Neural cell (in vitro differentiated cells): ENCODE data around the gene CNNM2. TPM values are rescaled to one million over a fixed set of nuclear protein-coding genes. Genes with fewer than 3 reads are reported as not detected.

ENCODE experiments used
- H2AFZ ChIP-seq: fragments of 200-600, 300-800 bp; sonication (generic), shearing (Covaris generic); 2 replicates; pipeline ENCODE4 v1.6.0; 2014; ENCODE audit warnings: low read depth, mild to moderate bottlenecking, antibody characterized with exemption, low read length, moderate library complexity
- H3F3A ChIP-seq: fragments of 200-600 bp; shearing (Covaris generic); 2 replicates; pipeline ENCODE4 v1.6.1; 2016; ENCODE audit warnings: mild to moderate bottlenecking, moderate library complexity, mixed read lengths, antibody characterized with exemption, low read length; ENCODE audit not compliant: insufficient read depth, poor library complexity, severe bottlenecking
- H3K27ac ChIP-seq: fragments of 200-600, 300-800 bp; sonication (generic), shearing (Covaris generic); 2 replicates; pipeline ENCODE4 v1.5.1; 2014; ENCODE audit warnings: mild to moderate bottlenecking, low read length, moderate library complexity
- H3K27me3 ChIP-seq: fragments of 300-800, 200-600 bp; sonication (generic), shearing (Covaris generic); 2 replicates; pipeline ENCODE4 v1.6.0; 2014; ENCODE audit warnings: mild to moderate bottlenecking, low read depth, low read length, moderate library complexity; ENCODE audit not compliant: insufficient read depth
- H3K36me3 ChIP-seq: fragments of 300-800, 200-600 bp; sonication (generic), shearing (Covaris generic); 2 replicates; pipeline ENCODE4 v1.5.1; 2014; ENCODE audit warnings: mild to moderate bottlenecking, antibody characterized with exemption, low read length, moderate library complexity; ENCODE audit not compliant: insufficient read depth
- H3K4me2 ChIP-seq: fragments of 300-800, 200-600 bp; sonication (generic), shearing (Covaris generic); 2 replicates; pipeline ENCODE4 v1.6.0; 2014; ENCODE audit warnings: mild to moderate bottlenecking, low read length
- H3K4me3 ChIP-seq: fragments of 300-800, 200-600 bp; sonication (generic), shearing (Covaris generic); 2 replicates; pipeline ENCODE4 v1.5.1; 2014; ENCODE audit warnings: mild to moderate bottlenecking, low read length, moderate library complexity
- H3K79me2 ChIP-seq: fragments of 200-600 bp; shearing (Covaris generic); replicated peaks from 2 replicates; pipeline ENCODE4 v1.6.0; 2014; ENCODE audit warnings: mild to moderate bottlenecking, low read length, moderate library complexity; ENCODE audit not compliant: insufficient read depth
- H3K9ac ChIP-seq: fragments of 300-800, 200-600 bp; sonication (generic), shearing (Covaris generic); 2 replicates; pipeline ENCODE4 v1.6.1; 2016; ENCODE audit warnings: mild to moderate bottlenecking, low read length, mixed read lengths
- H3K9me2 ChIP-seq: fragments of 200-600 bp; shearing (Covaris generic); 2 replicates; pipeline ENCODE4 v1.6.1; 2016; ENCODE audit warnings: mild to moderate bottlenecking, low read length, mixed read lengths; ENCODE audit not compliant: insufficient read depth
- H3K9me3 ChIP-seq: fragments of 200-600, 300-800 bp; sonication (generic), shearing (Covaris generic); 2 replicates; pipeline ENCODE4 v1.6.1; 2016; ENCODE audit warnings: mild to moderate bottlenecking, mixed run types, low read length, moderate library complexity, mixed read lengths
- H4K20me1 ChIP-seq: fragments of 200-600 bp; shearing (Covaris generic); 2 replicates; pipeline ENCODE4 v1.6.1; 2016; ENCODE audit warnings: mild to moderate bottlenecking, mixed run types; ENCODE audit not compliant: insufficient read depth
- EP300 ChIP-seq: fragments of 450-650 bp; conservative IDR thresholded peaks from 2 replicates; pipeline ENCODE4 v1.6.1; 2014; ENCODE audit warnings: antibody characterized with exemption, mild to moderate bottlenecking, moderate library complexity; ENCODE audit not compliant: poor library complexity, severe bottlenecking
- EZH2 ChIP-seq: fragments of 200-600, 300-800 bp; shearing (Covaris generic), sonication (generic); IDR thresholded peaks from 2 replicates; pipeline ENCODE4 v1.6.1; 2014; ENCODE audit warnings: antibody characterized with exemption, low read length, borderline replicate concordance, mild to moderate bottlenecking; ENCODE audit not compliant: insufficient read depth, poor library complexity, severe bottlenecking
- MXI1 ChIP-seq: fragments of 450-650 bp; conservative IDR thresholded peaks from 2 replicates; pipeline ENCODE4 v1.6.1; 2014; ENCODE audit warnings: antibody characterized with exemption, mild to moderate bottlenecking; ENCODE audit not compliant: poor library complexity, severe bottlenecking
- POLR2AphosphoS5 ChIP-seq: IDR thresholded peaks from 2 replicates; pipeline ENCODE4 v1.6.1; 2012
- RAD21 ChIP-seq: fragments of 450-650 bp; conservative IDR thresholded peaks from 2 replicates; pipeline ENCODE4 v1.6.1; 2014; ENCODE audit warnings: antibody characterized with exemption, mild to moderate bottlenecking, moderate library complexity
- SMC3 ChIP-seq: fragments of 450-650 bp; conservative IDR thresholded peaks from 2 replicates; pipeline ENCODE4 v1.6.1; 2014; ENCODE audit warnings: antibody characterized with exemption, mild to moderate bottlenecking, moderate library complexity; ENCODE audit not compliant: poor library complexity
- TAF1 ChIP-seq: IDR thresholded peaks from 2 replicates; pipeline ENCODE4 v1.6.1; 2012; ENCODE audit warnings: low read depth
- polyA plus RNA-seq: library from polyadenylated mRNA; depleted of rRNA; stranded (reverse); fragments of >200 nt; gene quantifications from 2 replicates; pipeline ENCODE4 v1.2.3, GENCODE V29; 2014
- TF ChIP-seq, protein P1 (sequence below): IDR thresholded peaks from 2 replicates; pipeline ENCODE4 v1.6.1; 2012; ENCODE audit warnings: borderline replicate concordance
- TF ChIP-seq, protein P2 (sequence below): fragments of 450-650 bp; IDR thresholded peaks from 2 replicates; pipeline ENCODE4 v1.5.1; 2014; ENCODE audit warnings: antibody characterized with exemption, mild to moderate bottlenecking, moderate library complexity; ENCODE audit not compliant: poor library complexity, severe bottlenecking

Gene CNNM2
- polyA plus RNA-seq, 1 donor from 2014 or later = 5.0 TPM

DNA sequence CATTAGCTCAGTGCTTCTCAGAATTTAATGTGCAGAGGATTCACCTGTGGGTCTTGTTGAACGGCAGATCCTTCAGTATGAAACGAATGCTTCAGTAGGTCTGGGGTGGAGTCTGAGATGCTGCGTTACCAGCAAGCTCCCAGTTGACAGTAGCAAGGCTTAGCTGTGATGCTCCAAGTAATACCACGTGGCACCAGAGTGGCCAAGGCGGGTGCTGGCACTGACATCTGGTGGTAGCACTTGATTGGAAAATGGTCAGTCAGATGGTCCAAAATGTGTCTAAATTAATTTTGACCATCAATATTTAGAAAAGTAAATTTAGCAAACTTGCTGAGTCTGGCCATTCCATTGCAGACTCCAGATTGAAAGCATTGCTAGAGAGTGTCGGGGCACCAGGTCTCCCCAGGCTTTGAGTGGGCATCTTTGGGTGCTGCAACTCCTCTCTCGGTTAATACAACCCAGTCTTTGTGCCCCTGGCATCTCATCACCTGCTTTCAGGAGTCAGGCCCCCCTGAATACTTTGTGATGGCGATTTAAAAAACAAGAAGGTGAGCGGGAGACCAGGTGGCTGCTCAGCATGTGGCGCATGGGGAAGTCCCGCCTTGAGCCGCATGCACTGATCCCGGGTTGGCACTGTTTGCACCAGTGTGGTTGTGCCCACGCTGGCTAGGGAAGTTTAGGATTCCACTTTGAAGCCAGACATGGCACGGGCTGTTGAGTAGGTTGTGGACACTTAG lies 144.9 kb downstream of the CNNM2 start:
- no peaks in the 10 kb centered on the region for H3K36me3 ChIP-seq
- H3K27me3 ChIP-seq = no peaks in the 10 kb centered on the region
- no peak overlapping the region for H3K27ac ChIP-seq
- no peaks in the 10 kb centered on the region for H3K9me2 ChIP-seq
- TF ChIP-seq RAD21 = no peak
- TF ChIP-seq POLR2AphosphoS5 = no peak
- TF ChIP-seq, protein P1, sequence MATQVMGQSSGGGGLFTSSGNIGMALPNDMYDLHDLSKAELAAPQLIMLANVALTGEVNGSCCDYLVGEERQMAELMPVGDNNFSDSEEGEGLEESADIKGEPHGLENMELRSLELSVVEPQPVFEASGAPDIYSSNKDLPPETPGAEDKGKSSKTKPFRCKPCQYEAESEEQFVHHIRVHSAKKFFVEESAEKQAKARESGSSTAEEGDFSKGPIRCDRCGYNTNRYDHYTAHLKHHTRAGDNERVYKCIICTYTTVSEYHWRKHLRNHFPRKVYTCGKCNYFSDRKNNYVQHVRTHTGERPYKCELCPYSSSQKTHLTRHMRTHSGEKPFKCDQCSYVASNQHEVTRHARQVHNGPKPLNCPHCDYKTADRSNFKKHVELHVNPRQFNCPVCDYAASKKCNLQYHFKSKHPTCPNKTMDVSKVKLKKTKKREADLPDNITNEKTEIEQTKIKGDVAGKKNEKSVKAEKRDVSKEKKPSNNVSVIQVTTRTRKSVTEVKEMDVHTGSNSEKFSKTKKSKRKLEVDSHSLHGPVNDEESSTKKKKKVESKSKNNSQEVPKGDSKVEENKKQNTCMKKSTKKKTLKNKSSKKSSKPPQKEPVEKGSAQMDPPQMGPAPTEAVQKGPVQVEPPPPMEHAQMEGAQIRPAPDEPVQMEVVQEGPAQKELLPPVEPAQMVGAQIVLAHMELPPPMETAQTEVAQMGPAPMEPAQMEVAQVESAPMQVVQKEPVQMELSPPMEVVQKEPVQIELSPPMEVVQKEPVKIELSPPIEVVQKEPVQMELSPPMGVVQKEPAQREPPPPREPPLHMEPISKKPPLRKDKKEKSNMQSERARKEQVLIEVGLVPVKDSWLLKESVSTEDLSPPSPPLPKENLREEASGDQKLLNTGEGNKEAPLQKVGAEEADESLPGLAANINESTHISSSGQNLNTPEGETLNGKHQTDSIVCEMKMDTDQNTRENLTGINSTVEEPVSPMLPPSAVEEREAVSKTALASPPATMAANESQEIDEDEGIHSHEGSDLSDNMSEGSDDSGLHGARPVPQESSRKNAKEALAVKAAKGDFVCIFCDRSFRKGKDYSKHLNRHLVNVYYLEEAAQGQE = no peak
- TF ChIP-seq EP300 = no peak
- TF ChIP-seq, protein P2, sequence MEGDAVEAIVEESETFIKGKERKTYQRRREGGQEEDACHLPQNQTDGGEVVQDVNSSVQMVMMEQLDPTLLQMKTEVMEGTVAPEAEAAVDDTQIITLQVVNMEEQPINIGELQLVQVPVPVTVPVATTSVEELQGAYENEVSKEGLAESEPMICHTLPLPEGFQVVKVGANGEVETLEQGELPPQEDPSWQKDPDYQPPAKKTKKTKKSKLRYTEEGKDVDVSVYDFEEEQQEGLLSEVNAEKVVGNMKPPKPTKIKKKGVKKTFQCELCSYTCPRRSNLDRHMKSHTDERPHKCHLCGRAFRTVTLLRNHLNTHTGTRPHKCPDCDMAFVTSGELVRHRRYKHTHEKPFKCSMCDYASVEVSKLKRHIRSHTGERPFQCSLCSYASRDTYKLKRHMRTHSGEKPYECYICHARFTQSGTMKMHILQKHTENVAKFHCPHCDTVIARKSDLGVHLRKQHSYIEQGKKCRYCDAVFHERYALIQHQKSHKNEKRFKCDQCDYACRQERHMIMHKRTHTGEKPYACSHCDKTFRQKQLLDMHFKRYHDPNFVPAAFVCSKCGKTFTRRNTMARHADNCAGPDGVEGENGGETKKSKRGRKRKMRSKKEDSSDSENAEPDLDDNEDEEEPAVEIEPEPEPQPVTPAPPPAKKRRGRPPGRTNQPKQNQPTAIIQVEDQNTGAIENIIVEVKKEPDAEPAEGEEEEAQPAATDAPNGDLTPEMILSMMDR = no peak
- TF ChIP-seq EZH2 = no peak
- TF ChIP-seq SMC3 = no peak
- no peak for TF ChIP-seq MXI1
- TF ChIP-seq TAF1 = no peak
- no peak overlapping the region for H3K4me3 ChIP-seq
- H4K20me1 ChIP-seq = no peaks in the 10 kb centered on the region
- H3K9me3 ChIP-seq = no peaks in the 10 kb centered on the region
- no peak overlapping the region for H3K9ac ChIP-seq
- H2AFZ ChIP-seq = no peak overlapping the region
- no peaks in the 10 kb centered on the region for H3K79me2 ChIP-seq
- H3F3A ChIP-seq = no peaks in the 10 kb centered on the region
- no peak overlapping the region for H3K4me2 ChIP-seq

DNA sequence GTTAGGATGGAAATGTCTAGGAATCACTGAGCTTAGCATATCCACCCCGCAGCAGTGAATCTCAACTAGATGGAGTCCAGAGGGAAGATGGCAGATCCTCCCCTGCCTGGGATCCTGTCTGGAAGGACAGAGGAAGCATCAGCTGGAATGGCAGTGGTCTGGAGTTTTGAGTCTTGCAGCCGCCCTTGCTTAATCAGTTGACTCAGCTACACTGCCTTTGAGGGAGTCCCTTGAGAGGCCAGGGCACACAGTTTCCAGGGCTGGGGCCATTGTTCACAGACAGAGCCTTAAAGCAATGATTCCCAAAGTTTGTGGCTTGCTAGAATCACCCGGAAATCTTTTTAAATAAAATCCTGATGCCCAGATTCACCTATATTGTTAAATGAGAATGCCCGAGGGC lies 146.9 kb downstream of the CNNM2 start:
- Histone ChIP-seq H3K4me3 (no peak overlapping the region), H3K36me3 (no peaks in the 10 kb centered on the region), H3K4me2 (no peak overlapping the region), H4K20me1 (no peaks in the 10 kb centered on the region), H2AFZ (no peak overlapping the region), H3K9me3 (no peaks in the 10 kb centered on the region), H3K27ac (no peak overlapping the region), H3K27me3 (no peaks in the 10 kb centered on the region), H3K9ac (no peak overlapping the region), H3K79me2 (no peaks in the 10 kb centered on the region), H3K9me2 (no peaks in the 10 kb centered on the region), H3F3A (no peaks in the 10 kb centered on the region)
- TF ChIP-seq EP300 (no peak), SMC3 (no peak), TAF1 (no peak), MXI1 (no peak), RAD21 (no peak), POLR2AphosphoS5 (no peak), EZH2 (no peak)
- TF ChIP-seq, protein P2 = no peak
- TF ChIP-seq, protein P1 = no peak
